GM12891 (cell line): Measurements from ENCODE around the gene TSC1.

Experiments used
- PAX5 ChIP-seq: IDR thresholded peaks from 2 replicates; pipeline ENCODE4 v1.6.1; 2011; ENCODE audit warnings: low read length, moderate library complexity, mild to moderate bottlenecking; ENCODE audit not compliant: insufficient read depth, severe bottlenecking
- POLR2A ChIP-seq: IDR thresholded peaks from 2 replicates; pipeline ENCODE4 v1.6.1; 2011; ENCODE audit warnings: low read depth, low read length, control low read depth
- POLR2AphosphoS5 ChIP-seq: IDR thresholded peaks from 2 replicates; pipeline ENCODE4 v1.6.1; 2011; ENCODE audit warnings: low read depth, low read length, control low read depth
- SPI1 ChIP-seq: IDR thresholded peaks from 2 replicates; pipeline ENCODE4 v1.6.1; 2011; ENCODE audit warnings: low read depth, low read length, control low read depth

DNA sequence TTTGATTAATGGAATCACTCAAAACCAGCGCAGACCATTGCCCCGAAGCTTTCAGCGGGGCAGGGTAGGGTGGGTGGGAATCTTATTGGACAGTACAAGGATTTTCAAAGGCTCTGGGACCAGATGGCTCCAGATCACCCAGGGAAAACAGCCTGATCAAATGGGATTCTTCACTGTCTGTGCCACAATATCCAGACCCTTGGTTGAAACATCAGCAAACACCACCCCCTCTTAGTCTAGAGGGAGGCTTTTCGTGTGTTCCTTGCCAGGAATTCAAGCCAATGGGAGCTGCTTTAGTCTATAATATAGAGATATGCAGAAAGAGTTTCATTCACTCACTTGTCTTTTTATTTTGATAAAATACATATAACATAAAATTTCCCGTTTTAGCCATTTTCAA lies 35.7 kb upstream of the TSC1 start:
- TF ChIP-seq POLR2A (no peak), POLR2AphosphoS5 (no peak), SPI1 (no peak), PAX5 (no peak)
